Endothelial cell of umbilical vein (primary cell): ENCODE data around the gene GLUL. TPM values are rescaled to one million over a fixed set of nuclear protein-coding genes. Genes with fewer than 3 reads are reported as not detected.

Experiments used
- BruUV-seq: library from RNA; stranded (reverse); fragments of 400-500 nt; replicated peaks from 2 replicates; lab custom pipeline; 2021; lab: Mats Ljungman, UMichigan
- CTCF ChIA-PET: fragments of 300-600, 350-600 bp; sonication (Branson Sonifier 250); formaldehyde crosslinking; loops from one replicate; lab custom pipeline; 2021; ENCODE audit warnings: antibody characterized with exemption, inconsistent platforms; lab: Charles Lee
- POLR2A ChIA-PET: fragments of 300-600, 350-600 bp; sonication (Branson Sonifier 250); formaldehyde crosslinking; loops from one replicate; lab custom pipeline; 2021; ENCODE audit warnings: antibody characterized with exemption, inconsistent platforms; lab: Charles Lee
- DNase-seq: peaks from one replicate; pipeline ENCODE4 v3.0.0-alpha.2; 2011; ENCODE audit warnings: low read depth, low spot score
- FAIRE-seq: peaks from 2 replicates; lab custom pipeline; 2011; peaks lifted over from hg19 to GRCh38; lab: Jason Lieb, UNC
- H2AFZ ChIP-seq: 2 replicates; pipeline ENCODE4 v1.6.0; 2012; ENCODE audit warnings: low read depth, low read length, control low read depth, inconsistent platforms
- H3K27ac ChIP-seq: 2 replicates; pipeline ENCODE4 v1.5.1; 2011; ENCODE audit warnings: low read depth, mild to moderate bottlenecking, control low read depth, low read length, moderate library complexity; ENCODE audit not compliant: insufficient read depth
- H3K27me3 ChIP-seq, 2 experiments: 2 replicates each; pipeline versions ENCODE4 v1.6.0 to v1.6.1; 2011; ENCODE audit warnings: low read length in 2 of 2, mixed read lengths in 1 of 2; ENCODE audit not compliant: control insufficient read depth in 2 of 2, insufficient read depth in 2 of 2
- H3K36me3 ChIP-seq, 2 experiments: 2 replicates in 1 of 2; 3 replicates in 1 of 2; pipeline ENCODE4 v1.5.1; 2011; ENCODE audit warnings: low read length in 2 of 2, mild to moderate bottlenecking in 1 of 2, moderate library complexity in 1 of 2; ENCODE audit not compliant: control insufficient read depth in 2 of 2, insufficient read depth in 2 of 2; ENCODE audit errors: extremely low read depth in 1 of 2
- H3K4me1 ChIP-seq: 3 replicates; pipeline ENCODE4 v1.5.1; 2011; ENCODE audit warnings: mild to moderate bottlenecking, low read length; ENCODE audit not compliant: control insufficient read depth, insufficient read depth; ENCODE audit errors: extremely low read depth
- H3K4me2 ChIP-seq: 2 replicates; pipeline ENCODE4 v1.6.1; 2011; ENCODE audit warnings: low read length, control low read depth, mixed read lengths; ENCODE audit not compliant: insufficient read depth
- H3K4me3 ChIP-seq, 3 experiments: fragments of 200-600 bp in 1 of 3; sonication (generic), shearing (Covaris generic) in 1 of 3; replicated peaks in 1 of 3; 2 replicates each; pipeline ENCODE4 v1.5.1; 2011 to 2016; ENCODE audit warnings: control low read depth in 3 of 3, low read length in 3 of 3, mild to moderate bottlenecking in 2 of 3, inconsistent platforms in 1 of 3, low read depth in 1 of 3, moderate library complexity in 1 of 3; ENCODE audit not compliant: insufficient read depth in 1 of 3
- H3K79me2 ChIP-seq: 2 replicates; pipeline ENCODE4 v1.6.0; 2012; ENCODE audit warnings: low read length, inconsistent platforms; ENCODE audit not compliant: control insufficient read depth, insufficient read depth
- H3K9ac ChIP-seq: replicated peaks from 2 replicates; pipeline ENCODE3; 2011; ENCODE audit warnings: low read length, control low read depth; ENCODE audit not compliant: insufficient read depth; ENCODE audit errors: extremely low read depth
- H3K9me1 ChIP-seq: replicated peaks from 3 replicates; pipeline ENCODE4 v1.6.0; 2011; ENCODE audit warnings: mild to moderate bottlenecking, low read length; ENCODE audit not compliant: control insufficient read depth, insufficient read depth; ENCODE audit errors: extremely low read depth
- H3K9me3 ChIP-seq: replicated peaks from 2 replicates; pipeline ENCODE4 v1.5.1; 2012; ENCODE audit warnings: low read length, inconsistent platforms; ENCODE audit not compliant: control insufficient read depth, insufficient read depth
- H4K20me1 ChIP-seq: replicated peaks from 2 replicates; pipeline ENCODE3; 2011; ENCODE audit warnings: mild to moderate bottlenecking, low read length; ENCODE audit not compliant: control insufficient read depth, insufficient read depth; ENCODE audit errors: extremely low read depth
- EZH2 ChIP-seq: IDR thresholded peaks from 2 replicates; pipeline ENCODE4 v1.6.1; 2012; ENCODE audit warnings: borderline replicate concordance, low read depth, mild to moderate bottlenecking, moderate library complexity, low read length, inconsistent platforms; ENCODE audit not compliant: severe bottlenecking
- FOS ChIP-seq: IDR thresholded peaks from 2 replicates; pipeline ENCODE4 v1.6.1; 2011; ENCODE audit warnings: mild to moderate bottlenecking, low read length, moderate library complexity, borderline replicate concordance; ENCODE audit not compliant: insufficient read depth
- GATA2 ChIP-seq: IDR thresholded peaks from 2 replicates; pipeline ENCODE4 v1.7.0; 2011; ENCODE audit warnings: low read depth, mild to moderate bottlenecking, moderate library complexity, mixed read lengths, low read length; ENCODE audit not compliant: insufficient read length, insufficient read depth
- JUN ChIP-seq: IDR thresholded peaks from 2 replicates; pipeline ENCODE4 v1.6.1; 2011; ENCODE audit warnings: borderline replicate concordance, low read depth; ENCODE audit not compliant: insufficient read length, insufficient read depth
- MYC ChIP-seq: IDR thresholded peaks from one replicate; pipeline ENCODE4 v1.6.1; 2011; ENCODE audit warnings: mild to moderate bottlenecking, low read depth, low read length
- POLR2A ChIP-seq: IDR thresholded peaks from 2 replicates; pipeline ENCODE4 v1.6.1; 2012; ENCODE audit warnings: low read depth, mild to moderate bottlenecking, control low read depth, low read length
- POLR2AphosphoS5 ChIP-seq: IDR thresholded peaks from 2 replicates; pipeline ENCODE4 v1.6.1; 2012; ENCODE audit warnings: low read depth, mild to moderate bottlenecking, control low read depth, low read length, moderate library complexity; ENCODE audit not compliant: insufficient read depth
- dilution Hi-C: fragments of 300-500 bp; cut with MboI; formaldehyde crosslinking; loops from one replicate; pipeline ENCODE4 v1.15.0; 2019; ENCODE audit warnings: low sequenced_read_pairs; ENCODE audit not compliant: extremely low pct_ligation_motif_present
- intact Hi-C: fragments of 100-400 bp; cut with micrococcal nuclease; formaldehyde crosslinking; loops from one replicate; pipeline ENCODE4 v1.10.0; 2022
- polyA plus RNA-seq, 4 experiments: library from polyadenylated mRNA; depleted of rRNA in 3 of 4; stranded (reverse) in 3 of 4; unstranded in 1 of 4; fragments of >200 nt; gene quantifications; 2 replicates each; pipeline versions ENCODE4 v1.2.1 to v1.2.3, GENCODE V29; 2011 to 2012; ENCODE audit warnings: missing spikeins in 1 of 4
- total RNA-seq: library from RNA; stranded (reverse); gene quantifications from 2 replicates; pipeline ENCODE4 v1.2.3, GENCODE V29; 2021
- TF ChIP-seq, protein P1 (sequence below): IDR thresholded peaks from 2 replicates; pipeline ENCODE4 v1.6.1; 2011; ENCODE audit not compliant: insufficient read depth, insufficient read length
- TF ChIP-seq, protein P2 (sequence below), 2 donors: IDR thresholded peaks; 1 replicate in 1 of 2; 2 replicates in 1 of 2; pipeline ENCODE4 v1.5.1; 2011; ENCODE audit warnings: low read length in 2 of 2, mild to moderate bottlenecking in 2 of 2, moderate library complexity in 2 of 2, control low read depth in 1 of 2, inconsistent platforms in 1 of 2, low read depth in 1 of 2; ENCODE audit not compliant: insufficient read depth in 1 of 2; ENCODE audit errors: extremely low read depth in 1 of 2

Gene GLUL
- total and polyA plus RNA-seq, 2 donors (not counting 3 experiments of a cell fraction or from before 2014, with no cell fraction given), result 172 to 187 TPM

DNA sequence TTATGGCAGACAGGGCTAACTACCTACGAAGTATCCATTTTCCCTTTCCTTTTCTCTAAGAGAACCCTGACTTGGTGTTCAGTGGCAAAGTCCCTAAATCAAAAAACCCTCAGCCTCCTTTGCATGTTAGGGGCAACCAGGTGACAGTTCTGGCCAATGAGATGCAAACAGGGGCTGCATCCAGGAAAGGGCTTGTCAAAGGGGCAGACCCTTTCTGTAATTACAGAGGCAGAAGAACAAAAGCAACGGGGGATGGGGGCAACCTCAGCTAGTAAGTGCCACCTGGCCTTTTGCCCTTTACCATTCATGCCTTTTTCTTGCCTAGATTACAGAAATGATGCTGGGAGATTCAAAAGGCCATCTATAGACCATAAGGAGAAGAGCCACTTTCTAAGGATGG is 34.4 kb downstream of the GLUL start:
- FAIRE-seq (no peak), DNase-seq (no peak)
- ChIA-PET POLR2A (no interaction called here), CTCF (no interaction called here)
- Histone ChIP-seq H3K9me3 (no peaks in the 10 kb centered on the region), H3K27me3 (no peaks in the 10 kb centered on the region), H2AFZ (no peak overlapping the region), H3K36me3 (no peaks in the 10 kb centered on the region), H3K4me3 (no peak overlapping the region), H3K9ac (no peak overlapping the region), H4K20me1 (no peaks in the 10 kb centered on the region), H3K4me2 (no peak overlapping the region), H3K9me1 (no peaks in the 10 kb centered on the region), H3K27ac (no peak overlapping the region), H3K79me2 (no peaks in the 10 kb centered on the region), H3K4me1 (no peaks in the 10 kb centered on the region)
- dilution Hi-C loops (no loop called here), intact Hi-C loops (no loop called here)
- no TSS peak for BruUV-seq
- TF ChIP-seq GATA2 (no peak), POLR2A (no peak), MYC (no peak), POLR2AphosphoS5 (no peak), EZH2 (no peak), FOS (no peak), JUN (no peak)
- TF ChIP-seq, protein P1, sequence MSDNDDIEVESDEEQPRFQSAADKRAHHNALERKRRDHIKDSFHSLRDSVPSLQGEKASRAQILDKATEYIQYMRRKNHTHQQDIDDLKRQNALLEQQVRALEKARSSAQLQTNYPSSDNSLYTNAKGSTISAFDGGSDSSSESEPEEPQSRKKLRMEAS, result no peak
- TF ChIP-seq, protein P2, sequence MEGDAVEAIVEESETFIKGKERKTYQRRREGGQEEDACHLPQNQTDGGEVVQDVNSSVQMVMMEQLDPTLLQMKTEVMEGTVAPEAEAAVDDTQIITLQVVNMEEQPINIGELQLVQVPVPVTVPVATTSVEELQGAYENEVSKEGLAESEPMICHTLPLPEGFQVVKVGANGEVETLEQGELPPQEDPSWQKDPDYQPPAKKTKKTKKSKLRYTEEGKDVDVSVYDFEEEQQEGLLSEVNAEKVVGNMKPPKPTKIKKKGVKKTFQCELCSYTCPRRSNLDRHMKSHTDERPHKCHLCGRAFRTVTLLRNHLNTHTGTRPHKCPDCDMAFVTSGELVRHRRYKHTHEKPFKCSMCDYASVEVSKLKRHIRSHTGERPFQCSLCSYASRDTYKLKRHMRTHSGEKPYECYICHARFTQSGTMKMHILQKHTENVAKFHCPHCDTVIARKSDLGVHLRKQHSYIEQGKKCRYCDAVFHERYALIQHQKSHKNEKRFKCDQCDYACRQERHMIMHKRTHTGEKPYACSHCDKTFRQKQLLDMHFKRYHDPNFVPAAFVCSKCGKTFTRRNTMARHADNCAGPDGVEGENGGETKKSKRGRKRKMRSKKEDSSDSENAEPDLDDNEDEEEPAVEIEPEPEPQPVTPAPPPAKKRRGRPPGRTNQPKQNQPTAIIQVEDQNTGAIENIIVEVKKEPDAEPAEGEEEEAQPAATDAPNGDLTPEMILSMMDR (IDR thresholded peaks at IDR 0.05; ENCODE audit: extremely low read depth in 1 of 2, insufficient read depth in 1 of 2, low read depth in 1 of 2, low read length in 2 of 2), result no peak
